HepG2 (cell line): ENCODE results near the gene PPM1H. TPM values are rescaled to one million over a fixed set of nuclear protein-coding genes. Genes with fewer than 3 reads are reported as not detected.

Source experiments
- CBX2 ChIP-seq, 2 experiments: fragments of 200-600 bp in 1 of 2; sonication (generic); formaldehyde crosslinking in 1 of 2; IDR thresholded peaks; 2 replicates each; pipeline versions ENCODE4 v1.7.0 to v1.8.1; 2018 to 2022; ENCODE audit warnings: low read depth in 2 of 2, low read length in 1 of 2, mild to moderate bottlenecking in 1 of 2, missing genetic modification reagents in 1 of 2
- CBX5 ChIP-seq: sonication (generic); formaldehyde crosslinking; IDR thresholded peaks from 2 replicates; pipeline ENCODE4 v1.4.0; 2020; ENCODE audit warnings: missing genetic modification reagents, borderline replicate concordance
- CENPT ChIP-seq: sonication (generic); formaldehyde crosslinking; IDR thresholded peaks from 2 replicates; pipeline ENCODE4 v1.8.0; 2022; ENCODE audit warnings: low read depth, mild to moderate bottlenecking, moderate library complexity, missing genetic modification reagents
- DR1 ChIP-seq: sonication (generic); formaldehyde crosslinking; IDR thresholded peaks from 2 replicates; pipeline ENCODE4 v1.8.0; 2021; ENCODE audit warnings: mild to moderate bottlenecking, missing genetic modification reagents, inconsistent platforms
- HNRNPUL1 ChIP-seq: fragments of 200-400 bp; formaldehyde crosslinking; IDR thresholded peaks from 2 replicates; pipeline ENCODE4 v1.6.1; 2017; ENCODE audit warnings: low read depth, mild to moderate bottlenecking, low read length, moderate library complexity
- MTERF4 ChIP-seq: sonication (generic); formaldehyde crosslinking; IDR thresholded peaks from 2 replicates; pipeline ENCODE4 v1.8.0; 2023; ENCODE audit warnings: mild to moderate bottlenecking, missing genetic modification reagents
- PITX1 ChIP-seq: sonication (generic); formaldehyde crosslinking; IDR thresholded peaks from 2 replicates; pipeline ENCODE4 v1.5.1; 2020; ENCODE audit warnings: mild to moderate bottlenecking, missing genetic modification reagents
- SMAD9 ChIP-seq: sonication (generic); formaldehyde crosslinking; IDR thresholded peaks from 2 replicates; pipeline ENCODE4 v1.5.1; 2020; ENCODE audit warnings: mild to moderate bottlenecking, missing genetic modification reagents
- SNAI1 ChIP-seq: sonication (generic); formaldehyde crosslinking; IDR thresholded peaks from 2 replicates; pipeline ENCODE4 v1.5.0; 2020; ENCODE audit warnings: mild to moderate bottlenecking, missing genetic modification reagents, borderline replicate concordance
- SOX13 ChIP-seq, 3 experiments: fragments of 450-650 bp in 1 of 3; sonication (generic) in 1 of 3; formaldehyde crosslinking in 1 of 3; IDR thresholded peaks in 2 of 3; conservative IDR thresholded peaks in 1 of 3; 2 replicates each; pipeline versions ENCODE4 v1.5.0 to v1.6.1; 2016 to 2020; ENCODE audit warnings: antibody characterized with exemption in 1 of 3, mild to moderate bottlenecking in 1 of 3, missing compliant biosample characterization in 1 of 3, missing genetic modification reagents in 1 of 3, moderate library complexity in 1 of 3
- SRSF1 ChIP-seq: fragments of 200-400 bp; formaldehyde crosslinking; optimal IDR thresholded peaks from 2 replicates; pipeline ENCODE3; 2017; ENCODE audit warnings: mild to moderate bottlenecking, low read depth, low read length, moderate library complexity
- TAF15 ChIP-seq: fragments of 200-400 bp; formaldehyde crosslinking; IDR thresholded peaks from one replicate; pipeline ENCODE4 v1.6.1; 2018; ENCODE audit warnings: mild to moderate bottlenecking, low read depth, low read length; ENCODE audit not compliant: poor library complexity, severe bottlenecking
- TCF7 ChIP-seq: sonication (generic); IDR thresholded peaks from 2 replicates; pipeline ENCODE4 v1.6.1; 2016; ENCODE audit warnings: antibody characterized with exemption, low read depth
- WIZ ChIP-seq: sonication (generic); formaldehyde crosslinking; IDR thresholded peaks from 2 replicates; pipeline ENCODE4 v1.5.1; 2020; ENCODE audit warnings: mild to moderate bottlenecking, missing genetic modification reagents
- ZBTB3 ChIP-seq: sonication (generic); formaldehyde crosslinking; IDR thresholded peaks from 2 replicates; pipeline ENCODE4 v1.4.0; 2020; ENCODE audit warnings: low read depth, mild to moderate bottlenecking, moderate library complexity, missing genetic modification reagents, borderline replicate concordance
- ZMYM2 ChIP-seq: sonication (generic); formaldehyde crosslinking; IDR thresholded peaks from 2 replicates; pipeline ENCODE4 v1.8.0; 2022; ENCODE audit warnings: mild to moderate bottlenecking, missing genetic modification reagents
- ZNF205 ChIP-seq: IDR thresholded peaks from 2 replicates; pipeline ENCODE4 v1.6.1; 2018; ENCODE audit warnings: missing biosample characterization, missing genetic modification reagents
- ZNF33B ChIP-seq: sonication (generic); formaldehyde crosslinking; IDR thresholded peaks from 2 replicates; pipeline ENCODE4 v1.5.1; 2020; ENCODE audit warnings: mild to moderate bottlenecking, missing genetic modification reagents
- ZNF501 ChIP-seq: sonication (generic); formaldehyde crosslinking; IDR thresholded peaks from 2 replicates; pipeline ENCODE4 v1.5.1; 2020; ENCODE audit warnings: mild to moderate bottlenecking, moderate library complexity, missing genetic modification reagents
- ZNF784 ChIP-seq: sonication (generic); formaldehyde crosslinking; IDR thresholded peaks from 2 replicates; pipeline ENCODE4 v1.5.1; 2020; ENCODE audit warnings: missing genetic modification reagents, mild to moderate bottlenecking, borderline replicate concordance
- ZNF878 ChIP-seq: sonication (generic); formaldehyde crosslinking; IDR thresholded peaks from 2 replicates; pipeline ENCODE4 v1.8.1; 2023; ENCODE audit warnings: mild to moderate bottlenecking, missing genetic modification reagents, moderate library complexity
- polyA plus RNA-seq, 8 experiments: library from polyadenylated mRNA; depleted of rRNA in 3 of 8; stranded (reverse) in 7 of 8; unstranded in 1 of 8; fragments of >200 nt; fragmentation: Illumina TruSeq in 4 of 8; extraction: Trizol in 4 of 8; gene quantifications; 2 replicates each; pipeline versions ENCODE4 v1.2.1 to v1.2.3, GENCODE V29; 2011 to 2016; ENCODE audit warnings: low read depth in 4 of 8, missing spikeins in 1 of 8, mixed read lengths in 1 of 8; ENCODE audit not compliant: insufficient read depth in 1 of 8
- total RNA-seq, 5 experiments: library from RNA; depleted of rRNA; stranded (reverse); fragments of >200 nt; fragmentation: Illumina TruSeq; extraction: Trizol; gene quantifications; 2 replicates each; pipeline ENCODE4 v1.2.3, GENCODE V29; 2016; ENCODE audit warnings: low read depth in 1 of 5
- TF ChIP-seq, protein P1 (sequence below): sonication (generic); formaldehyde crosslinking; IDR thresholded peaks from 2 replicates; pipeline ENCODE4 v1.4.0; 2020; ENCODE audit warnings: missing genetic modification reagents, borderline replicate concordance
- TF ChIP-seq, protein P2 (sequence below): sonication (generic); formaldehyde crosslinking; conservative IDR thresholded peaks from 2 replicates; pipeline ENCODE4 v1.4.0; 2020; ENCODE audit warnings: missing genetic modification reagents

Gene PPM1H
- total and polyA plus RNA-seq, 2 of the 13 experiments (the other 11 are each of a cell fraction or from before 2014, with no cell fraction given): 29.1 to 38.1 TPM

DNA sequence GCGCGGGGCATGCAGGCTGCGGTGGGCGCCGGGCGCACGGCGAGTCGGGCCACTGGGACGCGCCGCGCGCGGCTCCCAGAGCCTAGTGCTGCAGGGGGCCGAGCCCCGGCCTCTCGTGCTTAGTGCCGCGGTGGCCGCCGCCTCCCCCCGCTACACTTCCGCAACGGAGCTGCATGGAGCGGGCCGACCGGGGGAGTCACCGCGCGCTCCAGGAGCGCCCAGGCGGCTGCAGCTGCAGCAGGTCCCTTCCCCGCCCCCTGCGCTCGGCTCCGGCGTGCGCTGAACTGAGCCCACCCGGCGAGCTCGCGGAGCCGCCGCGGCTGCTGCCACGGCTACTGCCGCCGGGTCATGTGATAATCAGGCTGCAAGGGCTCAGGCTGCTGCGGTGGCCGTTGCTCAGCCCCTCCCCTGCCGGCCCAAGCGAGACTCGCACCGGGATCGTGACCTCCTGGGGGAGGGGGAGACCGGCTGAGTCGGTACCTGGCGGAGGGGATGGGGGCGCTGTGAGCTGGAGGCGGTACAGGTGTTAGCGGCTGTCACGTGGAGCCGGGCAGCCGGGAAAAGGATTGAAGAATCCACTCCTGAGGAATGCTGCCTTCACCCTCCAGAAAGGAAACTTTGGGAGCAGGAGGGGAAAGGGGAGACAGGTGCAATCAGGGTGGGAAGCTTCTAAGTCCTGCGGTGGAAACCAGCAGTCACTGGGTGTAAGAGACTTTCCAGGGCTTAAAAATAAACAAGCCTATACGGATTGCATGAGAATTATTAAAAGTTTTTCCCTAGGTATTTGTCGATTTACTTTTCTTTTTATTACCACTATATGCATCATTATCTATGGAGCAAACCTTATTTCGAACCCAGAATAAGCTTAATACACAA, at the start of gene PPM1H (continued):
- TF ChIP-seq, protein P1, sequence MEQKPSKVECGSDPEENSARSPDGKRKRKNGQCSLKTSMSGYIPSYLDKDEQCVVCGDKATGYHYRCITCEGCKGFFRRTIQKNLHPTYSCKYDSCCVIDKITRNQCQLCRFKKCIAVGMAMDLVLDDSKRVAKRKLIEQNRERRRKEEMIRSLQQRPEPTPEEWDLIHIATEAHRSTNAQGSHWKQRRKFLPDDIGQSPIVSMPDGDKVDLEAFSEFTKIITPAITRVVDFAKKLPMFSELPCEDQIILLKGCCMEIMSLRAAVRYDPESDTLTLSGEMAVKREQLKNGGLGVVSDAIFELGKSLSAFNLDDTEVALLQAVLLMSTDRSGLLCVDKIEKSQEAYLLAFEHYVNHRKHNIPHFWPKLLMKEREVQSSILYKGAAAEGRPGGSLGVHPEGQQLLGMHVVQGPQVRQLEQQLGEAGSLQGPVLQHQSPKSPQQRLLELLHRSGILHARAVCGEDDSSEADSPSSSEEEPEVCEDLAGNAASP: peak; percentile 68; the same call in 1 of the 2 replicates
- TF ChIP-seq SNAI1 (CRISPR knock-in tag) (no peak), SRSF1 (no peak), ZNF205 (CRISPR knock-in tag) (peak; percentile 95), CENPT (CRISPR knock-in tag) (0 out of 2 replicates have a peak, but pooled peaks have one; percentile 68), TCF7 (no peak), SOX13 (IDR thresholded peaks at IDR 0.05) (peak; percentile 17; the same call in 1 of the 2 replicates), SOX13 (CRISPR knock-in tag; conservative IDR thresholded peaks at IDR 0.05 in 1 of 2, IDR thresholded peaks at IDR 0.05 in 1 of 2) (peak in 1 of 2 experiments; percentile 88; a peak in 2 of 4 replicates), WIZ (no peak; the same call in 1 of the 2 replicates), ZMYM2 (CRISPR knock-in tag) (no peak), DR1 (CRISPR knock-in tag) (0 out of 2 replicates have a peak, but pooled peaks have one; percentile 29), CBX2 (IDR thresholded peaks at IDR 0.05; ENCODE audit: low read depth, low read length) (no peak), CBX2 (CRISPR knock-in tag; IDR thresholded peaks at IDR 0.05; ENCODE audit: low read depth) (no peak), ZNF501 (CRISPR knock-in tag) (peak; percentile 68), ZNF878 (CRISPR knock-in tag) (no peak), ZBTB3 (CRISPR knock-in tag) (no peak), PITX1 (peak; percentile 82), CBX5 (peak; percentile 98; the same call in 1 of the 2 replicates), TAF15 (peak; percentile 93), ZNF784 (CRISPR knock-in tag) (peak; percentile 65; the same call in 1 of the 2 replicates), SMAD9 (CRISPR knock-in tag) (no peak), MTERF4 (CRISPR knock-in tag) (peak; percentile 51; the same call in 1 of the 2 replicates), ZNF33B (CRISPR knock-in tag) (peak; percentile 76), HNRNPUL1 (no peak)
- TF ChIP-seq, protein P2, sequence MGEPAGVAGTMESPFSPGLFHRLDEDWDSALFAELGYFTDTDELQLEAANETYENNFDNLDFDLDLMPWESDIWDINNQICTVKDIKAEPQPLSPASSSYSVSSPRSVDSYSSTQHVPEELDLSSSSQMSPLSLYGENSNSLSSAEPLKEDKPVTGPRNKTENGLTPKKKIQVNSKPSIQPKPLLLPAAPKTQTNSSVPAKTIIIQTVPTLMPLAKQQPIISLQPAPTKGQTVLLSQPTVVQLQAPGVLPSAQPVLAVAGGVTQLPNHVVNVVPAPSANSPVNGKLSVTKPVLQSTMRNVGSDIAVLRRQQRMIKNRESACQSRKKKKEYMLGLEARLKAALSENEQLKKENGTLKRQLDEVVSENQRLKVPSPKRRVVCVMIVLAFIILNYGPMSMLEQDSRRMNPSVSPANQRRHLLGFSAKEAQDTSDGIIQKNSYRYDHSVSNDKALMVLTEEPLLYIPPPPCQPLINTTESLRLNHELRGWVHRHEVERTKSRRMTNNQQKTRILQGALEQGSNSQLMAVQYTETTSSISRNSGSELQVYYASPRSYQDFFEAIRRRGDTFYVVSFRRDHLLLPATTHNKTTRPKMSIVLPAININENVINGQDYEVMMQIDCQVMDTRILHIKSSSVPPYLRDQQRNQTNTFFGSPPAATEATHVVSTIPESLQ (CRISPR knock-in tag): no peak
